Progenitor cell of endocrine pancreas (in vitro differentiated cells): Measurements from ENCODE around the gene TACC3. TPM values are rescaled to one million over a fixed set of nuclear protein-coding genes. Genes with fewer than 3 reads are reported as not detected.
"Not testable (repeated sequence)": the region's sequence is repeated elsewhere in the genome, so short reads cannot be mapped to it uniquely, and the experiment has no call there.

Experiments used
- DNase-seq: peaks from one replicate; pipeline ENCODE4 v3.0.0; 2021; ENCODE audit warnings: low spot score; ENCODE audit not compliant: unreplicated experiment
- H3K27ac Mint-ChIP-seq: 2 replicates; pipeline ENCODE4 v1.8.0; 2021; ENCODE audit warnings: mild to moderate bottlenecking, moderate library complexity, mixed read lengths
- H3K27me3 Mint-ChIP-seq: 2 replicates; pipeline ENCODE4 v1.8.0; 2021; ENCODE audit warnings: mixed read lengths
- H3K36me3 Mint-ChIP-seq: 2 replicates; pipeline ENCODE4 v1.8.0; 2022; ENCODE audit warnings: mixed read lengths; ENCODE audit not compliant: insufficient read depth
- H3K4me1 Mint-ChIP-seq: 2 replicates; pipeline ENCODE4 v1.8.0; 2021; ENCODE audit warnings: low read depth, mixed read lengths
- H3K4me3 Mint-ChIP-seq: 2 replicates; pipeline ENCODE4 v1.8.0; 2021; ENCODE audit warnings: low read depth, mild to moderate bottlenecking, moderate library complexity, mixed read lengths
- H3K9me3 Mint-ChIP-seq: 2 replicates; pipeline ENCODE4 v1.8.0; 2021; ENCODE audit warnings: low read depth, mixed read lengths
- total RNA-seq: library from RNA; stranded (reverse); gene quantifications from 2 replicates; pipeline ENCODE4 v1.2.1, GENCODE V29; 2021
- TF ChIP-seq, protein P1 (sequence below): fragments of 200-600 bp; sonication (generic); IDR thresholded peaks from one replicate; pipeline ENCODE4 v1.5.0; 2021; ENCODE audit warnings: antibody characterized with exemption, mild to moderate bottlenecking; ENCODE audit not compliant: unreplicated experiment

The TACC3 gene
- total RNA-seq, 1 donor from 2014 or later: 56.2 TPM

GRCh38 chr4:1693131-1693896, 28.0 kb upstream of the TACC3 start:
- Mint-ChIP-seq H3K36me3 (peaks cover 24% of the 10 kb centered on the region), H3K27ac (no peak overlapping the region), H3K9me3 (no peaks in the 10 kb centered on the region), H3K27me3 (no peaks in the 10 kb centered on the region), H3K4me3 (no peak overlapping the region), H3K4me1 (no peaks in the 10 kb centered on the region)
- peak; percentile 51 for DNase-seq
- TF ChIP-seq, protein P1, sequence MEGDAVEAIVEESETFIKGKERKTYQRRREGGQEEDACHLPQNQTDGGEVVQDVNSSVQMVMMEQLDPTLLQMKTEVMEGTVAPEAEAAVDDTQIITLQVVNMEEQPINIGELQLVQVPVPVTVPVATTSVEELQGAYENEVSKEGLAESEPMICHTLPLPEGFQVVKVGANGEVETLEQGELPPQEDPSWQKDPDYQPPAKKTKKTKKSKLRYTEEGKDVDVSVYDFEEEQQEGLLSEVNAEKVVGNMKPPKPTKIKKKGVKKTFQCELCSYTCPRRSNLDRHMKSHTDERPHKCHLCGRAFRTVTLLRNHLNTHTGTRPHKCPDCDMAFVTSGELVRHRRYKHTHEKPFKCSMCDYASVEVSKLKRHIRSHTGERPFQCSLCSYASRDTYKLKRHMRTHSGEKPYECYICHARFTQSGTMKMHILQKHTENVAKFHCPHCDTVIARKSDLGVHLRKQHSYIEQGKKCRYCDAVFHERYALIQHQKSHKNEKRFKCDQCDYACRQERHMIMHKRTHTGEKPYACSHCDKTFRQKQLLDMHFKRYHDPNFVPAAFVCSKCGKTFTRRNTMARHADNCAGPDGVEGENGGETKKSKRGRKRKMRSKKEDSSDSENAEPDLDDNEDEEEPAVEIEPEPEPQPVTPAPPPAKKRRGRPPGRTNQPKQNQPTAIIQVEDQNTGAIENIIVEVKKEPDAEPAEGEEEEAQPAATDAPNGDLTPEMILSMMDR: peak; percentile 92

DNA sequence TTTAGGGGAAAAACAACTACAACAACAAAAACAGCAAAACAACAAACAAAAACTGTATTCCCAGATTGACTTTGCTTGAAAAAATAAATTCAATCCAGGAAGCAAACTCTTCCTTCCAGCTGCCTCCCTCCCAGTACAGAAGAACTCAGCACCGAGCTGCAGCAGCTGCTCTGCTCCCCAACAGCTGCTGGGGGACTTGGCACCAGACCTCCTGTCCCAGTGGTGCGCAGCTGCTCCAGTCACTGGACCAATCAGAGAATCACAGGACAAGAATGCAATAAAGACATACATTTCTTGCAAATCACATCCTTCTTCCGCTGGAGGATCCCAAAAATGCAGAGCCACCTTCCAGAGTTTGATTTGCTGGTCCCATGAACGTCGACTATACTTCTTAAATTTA, 25.4 kb upstream of the TACC3 start:
- no peak overlapping the region for H3K27ac Mint-ChIP-seq

GRCh38 chr4:1701671-1702070, 19.6 kb upstream of the TACC3 start:
- H3K27ac Mint-ChIP-seq: peak overlapping the region; percentile 37
- H3K36me3 Mint-ChIP-seq: peaks cover 18% of the 10 kb centered on the region
- DNase-seq, H3K27me3 Mint-ChIP-seq, H3K9me3 Mint-ChIP-seq, H3K4me1 Mint-ChIP-seq, H3K4me3 Mint-ChIP-seq: not testable (repeated sequence)

More for the DNA sequence above, 25.4 kb upstream of the TACC3 start:
- peaks cover 20% of the 10 kb centered on the region for H3K36me3 Mint-ChIP-seq
- no peaks in the 10 kb centered on the region for H3K27me3 Mint-ChIP-seq
- H3K4me3 Mint-ChIP-seq: no peak overlapping the region
- no peak for DNase-seq
- H3K9me3 Mint-ChIP-seq: no peaks in the 10 kb centered on the region
- H3K4me1 Mint-ChIP-seq: no peaks in the 10 kb centered on the region
- TF ChIP-seq, protein P1: no peak

- TF ChIP-seq, protein P1: no peak
- no peak overlapping the region for H3K27ac Mint-ChIP-seq
- peaks cover 13% of the 10 kb centered on the region for H3K4me1 Mint-ChIP-seq
- H3K9me3 Mint-ChIP-seq: no peaks in the 10 kb centered on the region
- no peak for DNase-seq
- H3K4me3 Mint-ChIP-seq: no peak overlapping the region
- peaks cover 22% of the 10 kb centered on the region for H3K36me3 Mint-ChIP-seq
- no peaks in the 10 kb centered on the region for H3K27me3 Mint-ChIP-seq
Observed at GRCh38 chr4:1703867-1704266, 17.5 kb upstream of the TACC3 start.

DNA sequence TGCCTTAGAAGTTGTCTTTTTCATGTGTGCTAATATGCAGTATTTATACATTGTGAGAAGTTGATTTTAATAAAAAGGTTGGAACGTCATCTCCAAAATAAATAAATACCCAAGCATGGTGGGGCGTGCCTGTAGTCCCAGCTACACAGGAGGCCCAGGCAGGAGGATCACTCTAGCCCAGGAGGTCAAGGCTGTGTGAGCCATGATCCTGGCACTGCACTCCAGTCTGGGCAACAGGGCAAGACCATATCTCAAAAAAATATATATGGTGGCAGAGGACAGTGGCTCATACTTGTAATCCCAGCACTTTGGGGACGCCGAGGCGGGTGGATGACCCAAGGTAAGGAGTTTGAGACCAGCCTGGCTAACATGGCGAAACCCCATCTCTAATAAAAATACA, 15.6 kb upstream of the TACC3 start:
- DNase-seq: no peak
- Mint-ChIP-seq H3K27me3 (no peaks in the 10 kb centered on the region), H3K9me3 (no peaks in the 10 kb centered on the region), H3K27ac (no peak overlapping the region), H3K4me3 (no peak overlapping the region), H3K36me3 (peaks cover 24% of the 10 kb centered on the region), H3K4me1 (peaks cover 31% of the 10 kb centered on the region)
- TF ChIP-seq, protein P1: no peak

DNA sequence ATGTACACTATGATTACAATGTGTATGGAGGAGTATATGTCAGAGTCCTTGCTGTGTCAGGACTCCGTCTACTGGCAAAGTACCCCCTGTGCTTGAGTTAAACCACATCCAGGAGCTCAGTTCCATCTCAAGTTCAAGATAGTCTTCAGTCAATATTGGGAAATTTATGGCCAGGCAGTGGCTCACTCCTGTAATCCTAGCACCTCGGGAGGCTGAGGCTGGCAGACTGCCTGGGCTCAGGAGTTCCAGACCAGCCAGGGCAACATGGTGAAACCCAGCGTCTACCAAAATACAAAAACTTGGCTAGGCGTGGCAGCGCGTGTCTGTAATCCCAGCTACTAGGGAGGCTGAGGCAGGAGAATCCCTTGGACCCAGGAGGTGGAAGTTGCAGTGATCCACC, 15.0 kb upstream of the TACC3 start:
- peaks cover 28% of the 10 kb centered on the region for H3K36me3 Mint-ChIP-seq
- H3K4me3 Mint-ChIP-seq: no peak overlapping the region
- H3K9me3 Mint-ChIP-seq: no peaks in the 10 kb centered on the region
- TF ChIP-seq, protein P1: no peak
- no peaks in the 10 kb centered on the region for H3K27me3 Mint-ChIP-seq
- H3K27ac Mint-ChIP-seq: no peak overlapping the region
- no peak for DNase-seq
- H3K4me1 Mint-ChIP-seq: peaks cover 36% of the 10 kb centered on the region
